OCI-M1 (cell line): ENCODE measurements around the gene ATP2A3.

Source experiments
- DNase-seq: peaks from one replicate; lab custom pipeline; 2025; lab: John Stamatoyannopoulos, UW

The ATP2A3 gene

GRCh38 chr17:3972931-3973330, 8.7 kb upstream of the ATP2A3 start:
- no peak for DNase-seq

- no peak for DNase-seq
Measured at GRCh38 chr17:3972281-3972731, 8.1 kb upstream of the ATP2A3 start.

- DNase-seq, result no peak
Measured at GRCh38 chr17:3970668-3971067, 6.4 kb upstream of the ATP2A3 start.

GRCh38 chr17:3969963-3970362, 5.7 kb upstream of the ATP2A3 start:
- no peak for DNase-seq

- peak; percentile 93 for DNase-seq
Measured at GRCh38 chr17:3968886-3969524, 4.8 kb upstream of the ATP2A3 start.

GRCh38 chr17:3968015-3968414, 3.8 kb upstream of the ATP2A3 start:
- peak; percentile 12 for DNase-seq

- no peak for DNase-seq
Measured at GRCh38 chr17:3966720-3967363, 2.6 kb upstream of the ATP2A3 start.

GRCh38 chr17:3965118-3965800, 1.0 kb upstream of the ATP2A3 start:
- peak; percentile 97 for DNase-seq

- DNase-seq, result peak; percentile 86
Measured at GRCh38 chr17:3963237-3964201, 718 bp downstream of the ATP2A3 start.

- DNase-seq, result no peak
Measured at GRCh38 chr17:3962965-3963236, 1.3 kb downstream of the ATP2A3 start.

GRCh38 chr17:3962217-3962964, 1.8 kb downstream of the ATP2A3 start:
- DNase-seq, result no peak

- DNase-seq, result no peak
Measured at GRCh38 chr17:3961564-3962047, 2.6 kb downstream of the ATP2A3 start.

- no peak for DNase-seq
Measured at GRCh38 chr17:3960764-3961163, 3.5 kb downstream of the ATP2A3 start.

GRCh38 chr17:3959921-3960601, 4.2 kb downstream of the ATP2A3 start:
- DNase-seq, result no peak

- DNase-seq, result no peak
Measured at GRCh38 chr17:3959295-3959899, 4.8 kb downstream of the ATP2A3 start.

- no peak for DNase-seq
Measured at GRCh38 chr17:3957735-3958599, 6.3 kb downstream of the ATP2A3 start.

- DNase-seq, result no peak
Measured at GRCh38 chr17:3956983-3957382, 7.3 kb downstream of the ATP2A3 start.

- DNase-seq, result no peak
Measured at GRCh38 chr17:3956327-3956957, 7.8 kb downstream of the ATP2A3 start.

- DNase-seq, result no peak
Measured at GRCh38 chr17:3955673-3955988, 8.6 kb downstream of the ATP2A3 start.
